SK-N-SH (cell line): ENCODE results near the gene ASIC1. TPM values are rescaled to one million over a fixed set of nuclear protein-coding genes. Genes with fewer than 3 reads are reported as not detected.

ENCODE experiments used
- CTCF ChIA-PET: fragments of 300-600, 350-600 bp; formaldehyde crosslinking; extraction: SDS; loops from one replicate; lab custom pipeline; 2021; lab: Yijun Ruan, JAX
- POLR2A ChIA-PET: fragments of 350-600 bp; sonication (Branson Sonifier 250); formaldehyde crosslinking; extraction: SDS; loops from one replicate; lab custom pipeline; 2020; ENCODE audit warnings: antibody characterized with exemption, inconsistent platforms; lab: Yijun Ruan, JAX
- DNase-seq: peaks from one replicate; pipeline ENCODE4 v3.0.0; 2012
- H2AFZ ChIP-seq: fragments of 200-600 bp; sonication (generic); 2 replicates; pipeline ENCODE4 v1.8.1; 2016; ENCODE audit warnings: antibody characterized with exemption, mild to moderate bottlenecking, low read depth
- H3F3A ChIP-seq: fragments of 200-600 bp; sonication (generic); replicated peaks from 2 replicates; pipeline ENCODE3; 2016; ENCODE audit warnings: antibody characterized with exemption, mild to moderate bottlenecking; ENCODE audit not compliant: insufficient read depth
- H3K27ac ChIP-seq, 2 experiments: fragments of 200-500 bp in 1 of 2; fragments of 200-600 bp in 1 of 2; sonication (Bioruptor generic) in 1 of 2; sonication (generic), shearing (Covaris generic) in 1 of 2; 2 replicates each; pipeline versions ENCODE4 v1.5.1 to v1.6.1; 2014 to 2016; ENCODE audit warnings: low read depth in 2 of 2, inconsistent platforms in 1 of 2, low read length in 1 of 2, mild to moderate bottlenecking in 1 of 2, mixed read lengths in 1 of 2
- H3K27me3 ChIP-seq: fragments of 200-600 bp; sonication (generic), shearing (Covaris generic); 2 replicates; pipeline ENCODE4 v1.6.1; 2016; ENCODE audit warnings: mixed run types; ENCODE audit not compliant: insufficient read depth
- H3K36me3 ChIP-seq, 2 experiments: fragments of 200-500 bp in 1 of 2; fragments of 200-600 bp in 1 of 2; sonication (Bioruptor generic) in 1 of 2; sonication (generic) in 1 of 2; replicated peaks in 1 of 2; 2 replicates each; pipeline versions ENCODE3 to v1.5.1; 2014 to 2016; ENCODE audit warnings: low read length in 1 of 2, mild to moderate bottlenecking in 1 of 2; ENCODE audit not compliant: insufficient read depth in 2 of 2, control insufficient read depth in 1 of 2
- H3K4me1 ChIP-seq, 2 experiments: fragments of 200-500 bp in 1 of 2; fragments of 200-600 bp in 1 of 2; sonication (Bioruptor generic) in 1 of 2; sonication (generic), shearing (Covaris generic) in 1 of 2; 2 replicates each; pipeline versions ENCODE4 v1.5.1 to v1.6.1; 2014 to 2016; ENCODE audit warnings: low read depth in 1 of 2, low read length in 1 of 2, mixed run types in 1 of 2; ENCODE audit not compliant: insufficient read depth in 2 of 2, control insufficient read depth in 1 of 2
- H3K4me2 ChIP-seq: fragments of 200-600 bp; sonication (generic), shearing (Covaris generic); 2 replicates; pipeline ENCODE4 v1.6.1; 2017; ENCODE audit warnings: mixed run types
- H3K4me3 ChIP-seq, 2 experiments: fragments of 200-500 bp in 1 of 2; fragments of 200-600 bp in 1 of 2; sonication (Bioruptor generic) in 1 of 2; sonication (generic), shearing (Covaris generic) in 1 of 2; 2 replicates each; pipeline versions ENCODE4 v1.5.1 to v1.8.1; 2014 to 2016; ENCODE audit warnings: low read depth in 2 of 2, inconsistent platforms in 1 of 2, low read length in 1 of 2, mild to moderate bottlenecking in 1 of 2, mixed read lengths in 1 of 2, moderate library complexity in 1 of 2
- H3K79me2 ChIP-seq: fragments of 200-600 bp; sonication (generic); 2 replicates; pipeline ENCODE4 v1.8.1; 2017; ENCODE audit warnings: mild to moderate bottlenecking; ENCODE audit not compliant: insufficient read depth
- H3K9ac ChIP-seq: fragments of 200-600 bp; sonication (generic); 2 replicates; pipeline ENCODE4 v1.6.1; 2017; ENCODE audit warnings: mixed run types
- H3K9me2 ChIP-seq: fragments of 200-600 bp; sonication (generic); 2 replicates; pipeline ENCODE4 v1.6.1; 2017; ENCODE audit warnings: mixed run types
- H3K9me3 ChIP-seq: fragments of 200-600 bp; sonication (generic); 2 replicates; pipeline ENCODE4 v1.6.1; 2017; ENCODE audit warnings: mixed run types, mild to moderate bottlenecking, moderate library complexity
- H4K20me1 ChIP-seq: fragments of 200-600 bp; sonication (generic); 2 replicates; pipeline ENCODE4 v1.6.1; 2017; ENCODE audit warnings: mild to moderate bottlenecking, mixed run types; ENCODE audit not compliant: insufficient read depth
- EZH2phosphoT487 ChIP-seq: fragments of 200-600 bp; sonication (generic); IDR thresholded peaks from 2 replicates; pipeline ENCODE4 v1.6.1; 2017; ENCODE audit warnings: low read depth, mixed run types, mild to moderate bottlenecking, antibody characterized with exemption, moderate library complexity, borderline replicate concordance
- FOSL2 ChIP-seq: IDR thresholded peaks from 2 replicates; pipeline ENCODE4 v1.4.0; 2012; ENCODE audit warnings: low read depth, mild to moderate bottlenecking, moderate library complexity, borderline replicate concordance
- FOXJ3 ChIP-seq: sonication (generic); formaldehyde crosslinking; IDR thresholded peaks from 2 replicates; pipeline ENCODE4 v1.5.1; 2020; ENCODE audit warnings: mild to moderate bottlenecking, missing genetic modification reagents
- GATA2 ChIP-seq: sonication (generic); formaldehyde crosslinking; IDR thresholded peaks from 2 replicates; pipeline ENCODE4 v1.5.0; 2020; ENCODE audit warnings: mild to moderate bottlenecking, missing genetic modification reagents
- IRF3 ChIP-seq: fragments of 150-350 bp; IDR thresholded peaks from 2 replicates; pipeline ENCODE4 v1.6.1; 2016; ENCODE audit warnings: mild to moderate bottlenecking, low read depth, low read length
- NFIC ChIP-seq: IDR thresholded peaks from 2 replicates; pipeline ENCODE4 v1.4.0; 2012; ENCODE audit warnings: borderline replicate concordance
- PBX3 ChIP-seq: IDR thresholded peaks from 2 replicates; pipeline ENCODE4; 2012
- RAD21 ChIP-seq: IDR thresholded peaks from 2 replicates; pipeline ENCODE4 v1.6.1; 2012; ENCODE audit warnings: mild to moderate bottlenecking, low read length
- RCOR1 ChIP-seq: fragments of 150-350 bp; IDR thresholded peaks from 2 replicates; pipeline ENCODE4 v1.6.1; 2017; ENCODE audit warnings: antibody characterized with exemption, low read length
- RFX5 ChIP-seq: IDR thresholded peaks from 2 replicates; pipeline ENCODE4 v1.6.1; 2012; ENCODE audit warnings: mild to moderate bottlenecking, improper control_type of control experiment, low read length
- RXRA ChIP-seq: IDR thresholded peaks from 2 replicates; pipeline ENCODE4 v1.4.0; 2012; ENCODE audit warnings: low read depth, mild to moderate bottlenecking, borderline replicate concordance
- SIN3A ChIP-seq: IDR thresholded peaks from 2 replicates; pipeline ENCODE4 v1.6.1; 2012; ENCODE audit warnings: low read depth, mild to moderate bottlenecking, low read length, moderate library complexity, borderline replicate concordance
- TEAD4 ChIP-seq: IDR thresholded peaks from 2 replicates; pipeline ENCODE4 v1.4.0; 2012; ENCODE audit warnings: mild to moderate bottlenecking, borderline replicate concordance; ENCODE audit not compliant: insufficient read depth
- YY1 ChIP-seq: IDR thresholded peaks from 2 replicates; pipeline ENCODE4 v1.4.0; 2012; ENCODE audit warnings: low read depth, mild to moderate bottlenecking
- ZBTB33 ChIP-seq: IDR thresholded peaks from 2 replicates; pipeline ENCODE4 v1.4.0; 2012; ENCODE audit warnings: low read depth, borderline replicate concordance
- WGBS: methylation state at CpG from one replicate; pipeline ENCODE4 v1.1.6; 2017; ENCODE audit warnings: low lambda C conversion rate; 5-methylcytosine and 5-hydroxymethylcytosine counted together
- polyA plus RNA-seq, 3 experiments: library from polyadenylated mRNA; depleted of rRNA; stranded (reverse); fragments of >200 nt; gene quantifications; 2 replicates each; pipeline ENCODE4 v1.2.3, GENCODE V29; 2012

The ASIC1 gene
- polyA plus RNA-seq, 1 of the 3 experiments (the other 2 are of a cell fraction), result 28.4 TPM

- Histone ChIP-seq H3K4me1 (peaks cover 3 to 9% of the 10 kb centered on the region in 2 experiments; a peak in 2 of 4 replicates), H4K20me1 (no peaks in the 10 kb centered on the region), H3K9me2 (no peaks in the 10 kb centered on the region), H3K9ac (no peak overlapping the region), H3F3A (no peaks in the 10 kb centered on the region), H3K27me3 (no peaks in the 10 kb centered on the region), H3K4me3 (no peak overlapping the region), H3K4me2 (no peak overlapping the region), H3K27ac (no peak overlapping the region), H3K9me3 (no peaks in the 10 kb centered on the region), H3K79me2 (no peaks in the 10 kb centered on the region), H2AFZ (no peak overlapping the region), H3K36me3 (no peaks in the 10 kb centered on the region)
- ChIA-PET POLR2A (interaction anchor here (0.7 kb wide), 1 partner anchor 1934 kb away, joined by 3 read pairs; no protein-coding TSS in a partner anchor), CTCF (interaction anchor here (0.7 to 37.6 kb wide), 25 partner anchors 9 to 301 kb away, joined by 3 to 1401 read pairs (median 7); partner anchors contain the start of genes AQP5, AQP6, ASIC1 and COX14)
- no peak for DNase-seq
- 93% methylated on average over 3 of the region's 3 CpGs for WGBS
- no peak for TF ChIP-seq GATA2 (CRISPR knock-in tag)
- TF ChIP-seq RCOR1, result no peak
- no peak for TF ChIP-seq EZH2phosphoT487
- TF ChIP-seq FOSL2, result no peak
- TF ChIP-seq IRF3, result no peak
- no peak for TF ChIP-seq TEAD4
- no peak for TF ChIP-seq SIN3A
- TF ChIP-seq ZBTB33, result no peak
- TF ChIP-seq FOXJ3 (CRISPR knock-in tag), result no peak
- TF ChIP-seq PBX3, result no peak
- no peak for TF ChIP-seq RXRA
- TF ChIP-seq NFIC, result no peak
- no peak for TF ChIP-seq RFX5
- no peak for TF ChIP-seq RAD21
- TF ChIP-seq YY1, result no peak
These were observed 12.1 kb downstream of the ASIC1 start for GRCh38 chr12:50069539-50069938.
